Vagina (tissue), 2 donors: ENCODE measurements around the gene MACROD2. TPM values are rescaled to one million over a fixed set of nuclear protein-coding genes. Genes with fewer than 3 reads are reported as not detected.

Experiments
- DNase-seq, 2 donors: peaks; one replicate each; pipeline ENCODE4 v3.0.0-alpha.2; 2017; ENCODE audit errors: extremely low spot score in 2 of 2
- H3K27ac ChIP-seq: fragments of 200-600 bp; sonication (generic); one replicate; pipeline ENCODE4 v1.5.1; 2019
- H3K27me3 ChIP-seq: fragments of 200-600 bp; sonication (generic); one replicate; pipeline ENCODE4 v1.5.1; 2019
- H3K36me3 ChIP-seq, 2 donors: fragments of 200-600 bp; sonication (generic); one replicate each; pipeline ENCODE4 v1.5.1; 2017 to 2019
- H3K4me1 ChIP-seq: fragments of 200-600 bp; sonication (generic); one replicate; pipeline ENCODE4 v1.5.1; 2019
- H3K4me3 ChIP-seq, 2 donors: fragments of 200-600 bp; sonication (generic); 1 replicate in 1 of 2; 2 replicates in 1 of 2; pipeline ENCODE4 v1.5.1; 2016 to 2019
- H3K9me3 ChIP-seq: fragments of 200-600 bp; sonication (generic); one replicate; pipeline ENCODE4 v1.5.1; 2019
- POLR2A ChIP-seq, 2 donors: fragments of 450-650 bp; IDR thresholded peaks; one replicate each; pipeline ENCODE4 v1.6.1; 2017; ENCODE audit warnings: antibody characterized with exemption in 2 of 2, mild to moderate bottlenecking in 2 of 2, moderate library complexity in 2 of 2
- POLR2AphosphoS5 ChIP-seq, 2 donors: sonication (generic); formaldehyde crosslinking; IDR thresholded peaks; one replicate each; pipeline ENCODE4 v1.9.0; 2017; ENCODE audit warnings: antibody characterized with exemption in 2 of 2, mild to moderate bottlenecking in 2 of 2, low read depth in 1 of 2; ENCODE audit not compliant: insufficient read depth in 1 of 2
- intact Hi-C: fragments of 100-400 bp; cut with DNase I; formaldehyde crosslinking; loops from one replicate; pipeline ENCODE4 v1.15.1; 2023
- total RNA-seq: library from RNA; depleted of rRNA; stranded (reverse); fragments of >200 nt; gene quantifications from one replicate; pipeline ENCODE4 v1.2.3, GENCODE V29; 2016
- TF ChIP-seq, protein P1 (sequence below), 3 experiments: fragments of 450-650 bp in 2 of 3; fragments of 200-600 bp in 1 of 3; sonication (generic) in 1 of 3; IDR thresholded peaks; one replicate each; pipeline ENCODE4 v1.5.1; 2017 to 2019; ENCODE audit warnings: antibody characterized with exemption in 3 of 3, mild to moderate bottlenecking in 2 of 3, moderate library complexity in 2 of 3

The MACROD2 gene
- total RNA-seq, 1 donor from 2014 or later, result 12.5 TPM

GRCh38 chr20:15199698-15200097 is 1204.4 kb downstream of the MACROD2 start:
- Histone ChIP-seq H3K4me3 (no peak overlapping the region), H3K27ac (no peak overlapping the region), H3K36me3 (no peaks in the 10 kb centered on the region), H3K9me3 (no peaks in the 10 kb centered on the region), H3K27me3 (no peaks in the 10 kb centered on the region), H3K4me1 (no peaks in the 10 kb centered on the region)
- DNase-seq, result no peak
- intact Hi-C loops, result no loop called here
- no peak for TF ChIP-seq POLR2AphosphoS5 (IDR thresholded peaks at IDR 0.05; ENCODE audit: insufficient read depth in 1 of 2, low read depth in 1 of 2)
- TF ChIP-seq, protein P1, sequence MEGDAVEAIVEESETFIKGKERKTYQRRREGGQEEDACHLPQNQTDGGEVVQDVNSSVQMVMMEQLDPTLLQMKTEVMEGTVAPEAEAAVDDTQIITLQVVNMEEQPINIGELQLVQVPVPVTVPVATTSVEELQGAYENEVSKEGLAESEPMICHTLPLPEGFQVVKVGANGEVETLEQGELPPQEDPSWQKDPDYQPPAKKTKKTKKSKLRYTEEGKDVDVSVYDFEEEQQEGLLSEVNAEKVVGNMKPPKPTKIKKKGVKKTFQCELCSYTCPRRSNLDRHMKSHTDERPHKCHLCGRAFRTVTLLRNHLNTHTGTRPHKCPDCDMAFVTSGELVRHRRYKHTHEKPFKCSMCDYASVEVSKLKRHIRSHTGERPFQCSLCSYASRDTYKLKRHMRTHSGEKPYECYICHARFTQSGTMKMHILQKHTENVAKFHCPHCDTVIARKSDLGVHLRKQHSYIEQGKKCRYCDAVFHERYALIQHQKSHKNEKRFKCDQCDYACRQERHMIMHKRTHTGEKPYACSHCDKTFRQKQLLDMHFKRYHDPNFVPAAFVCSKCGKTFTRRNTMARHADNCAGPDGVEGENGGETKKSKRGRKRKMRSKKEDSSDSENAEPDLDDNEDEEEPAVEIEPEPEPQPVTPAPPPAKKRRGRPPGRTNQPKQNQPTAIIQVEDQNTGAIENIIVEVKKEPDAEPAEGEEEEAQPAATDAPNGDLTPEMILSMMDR (IDR thresholded peaks at IDR 0.05), result no peak
- TF ChIP-seq POLR2A (IDR thresholded peaks at IDR 0.05), result no peak

- Histone ChIP-seq H3K27me3 (no peaks in the 10 kb centered on the region), H3K9me3 (no peaks in the 10 kb centered on the region), H3K27ac (no peak overlapping the region), H3K36me3 (no peaks in the 10 kb centered on the region), H3K4me3 (no peak overlapping the region), H3K4me1 (no peaks in the 10 kb centered on the region)
- TF ChIP-seq POLR2A (IDR thresholded peaks at IDR 0.05) (no peak), POLR2AphosphoS5 (IDR thresholded peaks at IDR 0.05; ENCODE audit: insufficient read depth in 1 of 2, low read depth in 1 of 2) (no peak)
- TF ChIP-seq, protein P1 (IDR thresholded peaks at IDR 0.05), result no peak
- intact Hi-C loops, result no loop called here
- DNase-seq, result no peak
Measured at GRCh38 chr20:15200147-15200565, 1204.8 kb downstream of the MACROD2 start.

- intact Hi-C loops, result no loop called here
Measured at GRCh38 chr20:15201602-15202001, 1206.3 kb downstream of the MACROD2 start.

GRCh38 chr20:15204234-15204633 is 1208.9 kb downstream of the MACROD2 start:
- no peaks in the 10 kb centered on the region for H3K9me3 ChIP-seq
- H3K36me3 ChIP-seq, result no peaks in the 10 kb centered on the region
- TF ChIP-seq POLR2AphosphoS5 (IDR thresholded peaks at IDR 0.05; ENCODE audit: insufficient read depth in 1 of 2, low read depth in 1 of 2), result no peak
- TF ChIP-seq POLR2A (IDR thresholded peaks at IDR 0.05), result no peak
- TF ChIP-seq, protein P1 (IDR thresholded peaks at IDR 0.05), result no peak
- intact Hi-C loops, result no loop called here
- H3K4me1 ChIP-seq, result no peaks in the 10 kb centered on the region
- DNase-seq, result no peak
- no peaks in the 10 kb centered on the region for H3K27me3 ChIP-seq
- H3K4me3 ChIP-seq, result no peak overlapping the region
- H3K27ac ChIP-seq, result no peak overlapping the region

More at GRCh38 chr20:15201602-15202001, 1206.3 kb downstream of the MACROD2 start:
- Histone ChIP-seq H3K4me1 (no peaks in the 10 kb centered on the region), H3K27ac (no peak overlapping the region), H3K4me3 (no peak overlapping the region), H3K27me3 (no peaks in the 10 kb centered on the region), H3K36me3 (no peaks in the 10 kb centered on the region), H3K9me3 (no peaks in the 10 kb centered on the region)
- TF ChIP-seq POLR2AphosphoS5 (IDR thresholded peaks at IDR 0.05; ENCODE audit: insufficient read depth in 1 of 2, low read depth in 1 of 2), result no peak
- TF ChIP-seq, protein P1 (IDR thresholded peaks at IDR 0.05), result no peak
- no peak for TF ChIP-seq POLR2A (IDR thresholded peaks at IDR 0.05)
- no peak for DNase-seq

GRCh38 chr20:15205028-15205427 is 1209.7 kb downstream of the MACROD2 start:
- intact Hi-C loops, result no loop called here
- TF ChIP-seq, protein P1 (IDR thresholded peaks at IDR 0.05), result no peak
- no peak for TF ChIP-seq POLR2A (IDR thresholded peaks at IDR 0.05)
- no peak for TF ChIP-seq POLR2AphosphoS5 (IDR thresholded peaks at IDR 0.05; ENCODE audit: insufficient read depth in 1 of 2, low read depth in 1 of 2)
- H3K27ac ChIP-seq, result no peak overlapping the region

More at GRCh38 chr20:15205028-15205427, 1209.7 kb downstream of the MACROD2 start:
- no peak overlapping the region for H3K4me3 ChIP-seq
- DNase-seq, result no peak
- H3K36me3 ChIP-seq, result no peaks in the 10 kb centered on the region
- H3K9me3 ChIP-seq, result no peaks in the 10 kb centered on the region
- H3K4me1 ChIP-seq, result no peaks in the 10 kb centered on the region
- H3K27me3 ChIP-seq, result no peaks in the 10 kb centered on the region
